DMS53 treated with DMSO at 0.1 percent for 48 hours (cell line): ENCODE results near the gene SCLY.

Source experiments
- DNase-seq: peaks from one replicate; lab custom pipeline; 2025; ENCODE audit not compliant: unreplicated experiment; lab: John Stamatoyannopoulos, UW

Gene SCLY

DNA sequence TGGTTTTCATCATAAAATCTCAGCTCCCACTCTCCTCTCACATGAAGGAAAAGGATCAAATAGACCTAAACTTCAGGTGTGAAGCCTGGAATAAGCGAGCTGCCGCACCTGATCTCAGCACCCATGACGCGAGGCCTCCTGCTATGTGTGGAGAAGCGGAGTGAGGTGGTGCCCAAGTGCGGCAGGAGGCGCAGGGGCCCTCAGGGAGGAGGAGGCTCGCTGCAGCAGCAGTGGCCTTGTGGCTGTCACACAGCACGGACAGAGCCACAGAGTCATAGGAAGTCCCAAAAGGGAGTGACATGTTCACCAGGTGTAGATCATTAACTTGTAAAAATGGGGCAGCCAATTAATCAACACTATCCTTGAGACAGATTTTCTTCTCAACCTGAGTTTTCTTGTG is 9.1 kb downstream of the SCLY start:
- no peak for DNase-seq

- no peak for DNase-seq
Observed at GRCh38 chr2:238075397-238075796, 14.6 kb downstream of the SCLY start.

GRCh38 chr2:238077292-238077691 is 16.5 kb downstream of the SCLY start:
- no peak for DNase-seq

DNA sequence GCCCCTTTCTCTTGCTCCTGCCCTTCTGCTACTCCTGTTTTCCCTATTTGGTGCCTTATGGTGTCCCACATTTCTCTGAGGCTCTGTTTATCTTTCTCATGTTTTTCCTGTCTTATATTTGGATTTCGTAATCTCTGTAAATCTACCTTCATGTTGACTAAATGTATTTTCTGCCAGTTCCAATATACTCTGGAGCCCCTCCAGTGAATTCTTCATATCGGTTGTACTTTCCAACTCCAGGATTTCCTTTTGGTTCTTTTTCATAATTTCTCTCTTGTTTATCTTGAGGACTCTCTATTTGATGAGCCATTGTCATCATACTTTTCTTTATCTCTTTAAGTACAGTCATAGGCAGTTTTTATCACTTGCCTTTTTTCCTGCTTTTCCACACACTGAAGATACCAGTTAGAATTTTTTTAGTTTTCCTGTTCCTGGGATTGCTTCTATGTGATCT is 19.1 kb downstream of the SCLY start:
- DNase-seq: no peak

DNA sequence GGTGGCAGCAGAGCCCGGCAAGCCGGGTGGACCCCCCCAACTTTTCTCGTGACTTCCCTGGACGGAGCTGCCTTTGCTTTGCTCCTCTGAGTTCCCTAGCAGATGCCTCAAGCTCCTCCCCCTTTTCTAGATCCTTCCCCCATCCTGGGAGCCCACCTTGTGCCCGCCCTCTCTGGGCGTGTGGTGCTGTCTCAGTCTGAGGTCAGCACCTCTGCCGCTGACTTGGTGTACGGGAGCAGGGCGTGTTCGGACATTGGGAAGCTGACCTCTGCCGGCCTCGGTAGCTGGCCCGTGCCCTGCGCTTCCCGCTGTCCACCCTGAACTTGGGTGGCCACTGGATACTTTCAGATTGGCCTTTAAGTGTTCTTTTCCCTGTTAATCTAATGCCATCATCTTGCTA is 19.7 kb downstream of the SCLY start:
- no peak for DNase-seq

- no peak for DNase-seq
Observed at GRCh38 chr2:238081150-238081549, 20.3 kb downstream of the SCLY start.

GRCh38 chr2:238081561-238081960 is 20.8 kb downstream of the SCLY start:
- no peak for DNase-seq

DNA sequence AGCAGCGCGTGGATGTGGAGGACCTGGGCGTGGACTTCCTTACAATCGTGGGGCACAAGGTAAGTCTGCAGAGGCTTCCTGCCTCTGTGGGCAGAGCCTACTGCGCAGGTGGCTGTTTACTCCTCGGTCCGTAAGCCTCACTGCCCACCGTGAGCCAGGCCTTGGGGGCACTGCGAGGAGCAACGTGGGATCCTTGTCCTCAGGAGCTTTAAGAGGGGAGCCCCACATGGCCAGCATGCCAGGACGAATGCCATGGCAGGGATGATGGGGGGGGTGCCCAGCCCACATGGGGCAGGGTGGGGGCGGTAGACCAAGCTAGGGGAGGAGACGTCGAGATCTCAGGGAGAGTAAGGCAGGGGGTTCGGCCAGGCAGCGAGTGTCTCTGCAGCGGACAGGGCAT is 21.4 kb downstream of the SCLY start:
- DNase-seq: no peak

GRCh38 chr2:238082827-238083226 is 22.0 kb downstream of the SCLY start:
- DNase-seq: no peak

DNA sequence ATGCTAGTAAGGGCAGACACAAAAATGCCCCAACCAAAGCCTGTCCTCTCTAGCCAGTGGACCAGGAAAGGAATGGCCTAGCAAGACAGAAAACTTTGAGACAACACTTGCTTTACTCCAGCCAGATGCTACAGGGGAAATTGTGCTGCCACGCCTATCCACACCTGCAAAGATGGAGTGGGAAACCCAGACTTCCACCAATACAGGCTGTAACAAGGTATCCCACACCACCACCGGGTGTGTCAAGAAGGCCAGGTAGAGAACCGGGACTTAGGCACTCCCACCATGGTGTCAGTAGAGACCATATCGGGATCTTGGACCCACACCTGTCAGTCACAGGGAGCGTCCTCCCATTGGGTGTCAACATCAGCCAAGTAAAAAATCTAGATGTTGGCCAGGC is 23.1 kb downstream of the SCLY start:
- no peak for DNase-seq

- DNase-seq: no peak
Observed at GRCh38 chr2:238084761-238085160, 24.0 kb downstream of the SCLY start.

GRCh38 chr2:238085899-238086298 is 25.1 kb downstream of the SCLY start:
- DNase-seq: no peak

GRCh38 chr2:238087211-238087610 is 26.4 kb downstream of the SCLY start:
- no peak for DNase-seq

- no peak for DNase-seq
Observed at GRCh38 chr2:238090887-238091286, 30.1 kb downstream of the SCLY start.

DNA sequence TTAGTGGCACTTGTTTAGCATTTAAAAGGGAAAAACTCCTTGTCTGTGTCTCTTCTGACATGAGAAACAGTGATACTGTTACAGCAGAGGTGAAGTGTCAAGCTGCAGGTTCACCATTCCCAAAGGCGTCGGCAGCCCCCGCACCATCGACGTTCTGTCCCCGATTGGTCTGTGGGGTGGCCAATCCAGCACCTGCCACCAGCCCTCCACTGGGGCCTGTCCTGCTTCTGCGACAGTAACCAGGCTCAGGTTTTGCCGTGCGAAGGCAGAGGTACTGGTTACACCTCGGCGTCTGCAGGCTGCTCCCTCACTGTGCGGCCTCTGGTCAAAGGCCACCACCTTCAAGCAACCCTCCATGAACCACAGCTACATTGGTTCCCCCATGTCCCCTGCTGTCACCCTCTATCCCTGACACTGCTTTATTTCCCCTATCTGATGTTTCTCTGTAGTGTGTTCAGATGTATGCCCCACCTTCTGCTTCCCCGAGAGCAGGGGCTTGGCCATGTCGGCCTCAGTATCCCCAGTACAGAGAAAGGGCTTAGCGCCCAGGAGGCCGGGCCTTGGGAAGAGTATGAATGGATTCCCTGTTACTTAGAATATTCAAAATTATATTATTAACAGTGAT is 30.7 kb downstream of the SCLY start:
- DNase-seq: no peak

- DNase-seq: no peak
Observed at GRCh38 chr2:238092486-238093035, 31.8 kb downstream of the SCLY start.

DNA sequence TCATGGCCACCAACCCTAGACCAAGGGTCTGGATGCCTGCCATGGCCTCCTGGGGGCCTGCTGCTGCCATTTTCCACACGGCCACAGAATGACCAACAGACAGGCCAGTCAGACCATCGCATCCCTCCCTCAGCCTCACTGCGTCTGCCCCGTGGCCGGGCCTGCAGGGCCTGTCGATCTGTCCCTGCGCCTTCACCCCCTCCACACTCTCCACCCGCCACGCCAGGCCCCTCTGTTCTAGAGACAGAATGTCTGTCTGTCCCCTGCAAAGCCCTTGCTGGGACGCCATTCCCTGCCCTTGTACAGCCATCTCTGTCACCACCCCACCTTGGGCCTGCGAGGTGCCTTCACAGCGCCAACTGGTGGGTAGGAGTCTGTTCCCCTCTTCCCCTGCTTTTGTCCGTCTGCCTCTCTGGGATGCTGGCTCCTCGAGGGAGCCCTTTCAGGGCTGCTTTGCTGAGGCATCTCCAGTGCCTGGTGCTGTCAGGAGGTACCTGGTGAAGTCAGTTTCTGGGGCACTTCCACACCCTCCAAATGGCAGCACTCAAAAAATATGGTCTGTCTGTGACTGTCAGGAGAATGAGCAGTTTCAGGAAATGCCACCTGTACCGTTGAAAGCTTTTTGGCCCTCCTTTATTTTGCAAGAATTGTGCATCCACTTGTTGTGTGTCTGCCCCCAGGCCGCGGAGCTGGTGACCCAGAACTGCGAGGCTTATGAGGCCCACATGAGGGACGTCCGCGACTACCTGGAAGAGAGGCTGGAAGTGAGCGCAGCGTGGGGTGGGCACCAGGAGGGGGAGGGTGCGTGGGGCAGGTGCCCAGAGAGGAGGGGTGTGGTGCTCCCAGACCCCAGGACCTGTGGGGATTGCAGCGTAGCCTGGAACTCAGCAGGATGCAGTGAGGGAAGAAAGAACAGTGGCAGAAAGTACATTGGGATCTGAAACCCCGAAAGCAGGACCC is 32.7 kb downstream of the SCLY start:
- no peak for DNase-seq

DNA sequence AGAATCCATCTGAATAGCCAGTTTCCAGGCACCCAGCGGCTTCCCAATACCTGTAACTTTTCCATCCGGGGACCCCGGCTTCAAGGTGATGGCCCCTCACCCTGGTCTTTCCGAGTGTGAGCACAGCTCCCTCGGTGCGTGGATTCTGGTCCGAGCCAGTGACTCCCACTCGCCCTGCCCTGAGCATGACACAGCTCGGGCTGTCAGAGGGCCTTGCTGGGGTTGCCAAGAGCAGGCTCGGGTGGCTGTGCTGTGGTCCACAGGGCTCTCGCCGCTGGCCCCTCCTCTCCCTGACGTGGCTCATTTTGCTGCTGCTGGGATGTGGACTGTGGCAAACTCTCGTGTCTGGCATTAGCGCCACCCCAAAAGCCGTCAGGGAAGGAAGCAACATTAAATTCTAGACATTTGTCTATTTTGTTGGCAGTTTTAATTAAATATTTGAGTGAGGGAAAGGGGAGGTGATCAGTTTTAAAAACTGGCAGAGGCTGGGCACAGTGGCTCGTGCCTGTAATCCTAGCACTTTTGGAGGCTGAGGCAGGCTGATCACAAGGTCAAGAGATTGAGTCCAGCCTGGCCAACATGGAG is 33.7 kb downstream of the SCLY start:
- DNase-seq: no peak

GRCh38 chr2:238095143-238095542 is 34.3 kb downstream of the SCLY start:
- no peak for DNase-seq

GRCh38 chr2:238096311-238097011 is 35.7 kb downstream of the SCLY start:
- DNase-seq: no peak
